NCI-H2227 (cell line): Measurements from ENCODE around the gene FKBP8.
"Not testable (repeated sequence)": the region's sequence is repeated elsewhere in the genome, so short reads cannot be mapped to it uniquely, and the experiment has no call there.

Source experiments
- DNase-seq: peaks from one replicate; lab custom pipeline; 2025; ENCODE audit not compliant: unreplicated experiment; lab: John Stamatoyannopoulos, UW

Gene FKBP8

DNA sequence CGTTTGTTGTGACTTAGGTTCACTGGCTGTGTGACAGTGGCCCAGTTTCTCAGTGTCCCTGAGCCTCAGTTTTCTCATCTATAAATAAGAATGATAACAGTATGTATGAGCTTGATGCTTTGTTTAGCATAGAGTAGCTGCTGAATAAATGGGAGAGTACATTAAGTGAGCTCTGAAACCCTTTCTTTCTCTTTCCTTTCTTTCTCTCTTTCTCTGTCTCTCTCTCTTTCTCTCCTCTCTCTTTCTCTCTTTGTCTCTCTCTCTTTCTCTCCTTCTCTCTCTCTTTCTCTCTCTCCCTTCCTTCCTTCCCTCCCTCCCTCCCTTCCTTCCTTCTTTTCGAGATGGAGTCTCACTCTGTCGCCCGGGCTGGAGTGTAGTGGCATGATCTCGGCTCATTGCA is 16.3 kb upstream of the FKBP8 start:
- DNase-seq = no peak

DNA sequence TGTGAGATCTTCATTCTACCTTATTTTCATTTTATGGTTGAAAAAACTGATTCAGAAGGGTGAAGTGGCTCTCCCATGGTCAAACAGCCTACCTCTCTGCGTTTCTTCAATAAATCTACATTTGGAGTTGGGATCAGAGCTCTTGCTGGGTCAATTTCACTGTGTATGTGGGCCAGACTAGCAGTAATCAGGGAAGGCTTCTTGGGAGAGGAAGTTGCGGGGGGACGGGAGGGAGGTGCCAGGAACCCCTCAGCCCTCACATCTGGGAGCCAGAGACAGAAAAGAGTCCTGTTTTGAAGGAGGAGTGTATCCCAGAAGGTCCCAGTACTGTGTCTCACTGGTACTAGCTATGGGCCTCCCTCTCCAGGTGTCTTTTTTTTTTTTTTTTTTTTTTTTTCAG is 15.2 kb upstream of the FKBP8 start:
- no peak for DNase-seq

DNA sequence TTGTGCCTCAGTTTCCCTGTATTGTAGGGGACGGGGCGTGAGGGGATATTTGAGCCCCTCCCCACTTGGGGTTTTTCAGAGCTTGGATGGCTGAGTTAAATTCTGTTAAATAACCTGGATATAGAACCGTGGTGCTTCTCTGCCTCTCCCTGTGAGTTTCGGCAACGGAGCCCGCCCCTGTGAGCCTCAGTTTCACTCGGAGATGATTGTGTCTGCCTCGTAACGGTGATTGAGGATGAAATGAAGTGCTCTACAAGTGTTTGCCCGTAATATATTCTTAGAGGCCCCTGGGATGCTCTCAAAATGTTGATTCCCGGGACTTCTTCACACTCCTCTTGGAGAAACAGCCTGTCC is 14.8 kb upstream of the FKBP8 start:
- no peak for DNase-seq

DNA sequence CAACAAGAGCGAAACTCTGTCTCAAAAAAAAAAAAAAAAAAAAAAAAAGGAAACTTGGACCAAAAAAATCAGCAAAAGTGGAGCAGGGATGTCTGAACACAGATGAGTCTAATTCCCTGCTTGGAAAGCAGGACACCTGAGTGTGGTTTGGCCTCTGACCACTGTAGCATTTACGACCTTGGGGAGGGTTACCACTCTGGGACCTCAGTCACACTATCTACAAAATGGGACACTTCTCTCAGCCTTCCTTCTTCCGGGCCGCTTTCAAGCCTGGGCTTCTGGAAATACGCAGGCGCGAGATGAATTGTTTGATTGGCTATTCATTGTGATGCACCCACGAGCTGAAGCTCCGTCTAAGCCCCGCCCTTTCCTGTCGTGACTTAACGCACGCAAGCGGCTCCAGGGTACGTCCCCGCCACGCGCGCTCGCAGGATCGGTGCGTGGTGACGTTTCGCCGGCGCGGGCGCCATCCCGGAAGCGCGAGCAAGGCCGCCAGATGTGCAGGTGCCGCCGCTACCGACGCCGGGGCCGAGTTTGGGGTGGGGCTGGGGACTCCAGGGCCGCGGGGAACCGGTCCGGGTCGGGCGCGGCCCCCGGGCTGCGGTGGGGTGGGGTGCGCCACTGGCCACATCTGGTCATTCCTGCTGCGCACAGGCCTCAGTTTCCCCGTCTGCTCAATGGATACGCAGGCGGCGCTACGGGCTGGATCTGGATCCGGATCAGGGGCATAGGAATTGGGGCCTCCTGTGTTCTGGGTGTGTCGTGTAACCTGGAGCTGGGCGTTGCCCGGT is 14.2 kb upstream of the FKBP8 start, which contains the start of gene KXD1:
TSS of gene KXD1 (plus strand) at position 460 of the 791 bp plus-strand sequence. CDS start 4,187 bp downstream, outside the sequence.
- peak; percentile 96 for DNase-seq

DNA sequence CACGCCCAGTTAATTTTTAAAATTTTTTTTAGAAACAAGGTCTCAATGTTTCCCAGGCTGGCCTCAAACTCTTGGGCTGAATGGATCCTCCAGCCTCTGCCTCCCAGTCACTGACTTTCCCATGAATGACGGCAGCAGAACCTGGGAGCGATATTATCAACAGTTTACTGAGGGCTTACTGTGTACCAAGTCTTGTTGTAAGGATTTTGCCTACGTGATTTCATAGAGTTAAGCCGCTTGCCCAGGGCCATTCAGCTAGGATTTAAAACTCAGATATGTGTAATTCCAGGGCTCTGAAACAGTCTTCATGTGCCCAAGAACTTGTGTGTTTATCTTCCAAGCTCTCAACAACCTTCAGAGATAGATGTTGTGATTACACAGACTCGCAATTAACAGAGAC is 8.3 kb upstream of the FKBP8 start:
- no peak for DNase-seq

DNA sequence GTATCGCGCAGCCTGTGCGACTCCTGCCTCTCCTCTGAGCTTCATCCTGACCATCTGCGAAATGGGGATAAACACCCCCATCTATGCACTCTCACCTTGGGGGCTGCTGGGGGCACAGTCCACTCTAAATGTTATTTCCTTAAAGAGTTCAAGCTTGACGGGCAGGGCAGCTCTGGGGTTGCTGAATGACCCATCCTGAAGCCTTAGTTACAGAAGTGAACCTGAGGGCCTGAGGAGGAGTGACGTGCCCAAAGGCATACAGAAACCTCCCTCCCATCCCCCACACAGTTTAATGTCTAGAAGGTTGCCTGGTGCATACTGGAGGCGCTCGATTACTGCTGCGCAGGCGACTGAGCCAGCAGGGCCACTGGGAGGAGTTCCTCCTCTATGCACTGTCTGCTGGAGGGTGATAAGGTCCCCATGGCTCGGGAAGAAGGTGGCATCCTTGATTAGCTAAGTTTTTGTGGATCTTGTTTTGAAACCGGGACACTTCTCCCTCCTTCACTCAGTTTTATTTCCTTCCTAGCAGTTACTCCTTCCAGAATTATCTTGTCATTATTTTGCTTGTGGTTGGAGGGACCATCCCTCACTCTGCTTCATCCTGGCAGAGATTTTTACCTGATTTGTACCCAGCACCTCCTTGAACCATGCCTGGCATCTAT is 572 bp upstream of the FKBP8 start:
- peak; percentile 51 for DNase-seq

DNA sequence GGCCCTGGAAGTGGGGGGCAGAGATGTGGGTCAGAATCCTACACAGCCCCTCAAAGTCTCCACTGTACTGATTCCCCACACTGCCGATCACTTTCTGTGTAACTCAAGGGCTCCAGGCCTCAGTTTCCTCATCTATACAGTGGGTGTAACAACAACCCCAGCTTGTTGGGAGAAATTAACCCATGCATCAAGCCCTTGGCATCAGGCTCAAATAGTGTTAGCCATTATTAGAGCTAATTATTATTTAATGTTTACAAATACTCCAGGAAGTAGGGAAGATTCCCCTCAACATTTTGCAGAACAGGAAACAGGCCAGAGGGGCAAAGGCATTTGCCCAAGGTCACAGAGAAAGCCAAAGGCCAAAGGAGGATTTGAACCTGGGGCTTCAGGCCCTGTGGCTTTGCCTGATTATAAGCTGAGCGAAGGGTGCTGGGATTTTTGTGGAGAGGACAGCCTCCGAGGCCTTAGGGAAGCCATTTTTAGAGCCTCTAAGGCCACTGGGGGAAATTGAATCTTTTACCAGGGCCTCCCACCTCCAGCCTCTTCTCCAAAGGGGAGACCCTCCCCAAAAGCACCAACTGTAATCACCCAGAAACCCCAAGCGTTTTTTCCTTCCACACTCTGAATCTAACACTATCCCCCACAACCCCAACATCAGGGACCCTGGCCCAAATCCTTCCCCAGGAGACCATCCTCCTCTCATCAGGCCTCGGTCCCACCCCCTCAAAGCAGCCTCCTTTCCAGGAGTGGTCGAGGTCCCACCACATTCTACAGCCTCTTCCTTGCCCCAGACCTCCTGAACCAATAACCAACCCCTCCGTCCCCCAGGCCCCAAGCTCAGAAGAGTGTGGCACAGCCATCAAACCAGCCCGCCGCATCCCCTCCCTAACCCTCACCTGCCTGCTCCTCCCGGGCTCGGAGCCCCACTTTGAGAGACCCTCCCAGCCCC is 1.1 kb downstream of the FKBP8 start:
- DNase-seq = no peak

DNA sequence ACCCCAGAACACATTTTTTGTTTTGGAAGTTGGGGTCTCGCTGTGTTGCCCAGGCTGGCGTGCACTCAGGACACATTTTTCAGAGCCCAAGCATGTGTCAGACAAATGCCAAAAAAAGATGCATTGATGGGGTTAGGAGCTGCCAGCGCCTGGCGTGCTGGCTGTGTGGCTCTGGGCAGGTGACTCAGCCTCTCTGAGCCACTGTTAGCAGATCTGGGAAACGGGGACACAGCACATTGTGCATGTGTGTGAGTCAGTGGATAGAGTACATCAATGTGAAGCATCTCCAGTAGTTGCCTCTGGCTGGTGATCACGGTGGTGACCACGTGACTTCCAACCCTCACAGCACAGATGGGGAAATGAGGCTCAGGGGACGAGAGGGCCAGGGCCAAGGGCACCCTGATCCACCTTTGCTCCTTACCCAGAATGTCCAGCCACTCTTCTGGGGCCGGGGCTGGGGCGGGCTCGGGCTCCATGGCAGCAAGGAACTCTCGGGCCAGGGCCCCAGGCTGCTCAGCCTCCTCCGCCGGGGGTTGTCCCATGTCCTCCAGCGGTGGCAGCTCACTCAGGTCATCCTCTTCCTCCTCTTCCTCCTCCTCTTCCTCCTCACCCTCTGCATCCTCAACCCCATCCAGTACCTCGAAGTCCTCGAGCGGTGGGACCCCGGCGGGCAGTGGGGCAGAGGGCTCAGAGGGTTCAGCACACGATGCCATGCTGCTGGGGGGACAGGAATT is 1.9 kb downstream of the FKBP8 start:
- no peak for DNase-seq

DNA sequence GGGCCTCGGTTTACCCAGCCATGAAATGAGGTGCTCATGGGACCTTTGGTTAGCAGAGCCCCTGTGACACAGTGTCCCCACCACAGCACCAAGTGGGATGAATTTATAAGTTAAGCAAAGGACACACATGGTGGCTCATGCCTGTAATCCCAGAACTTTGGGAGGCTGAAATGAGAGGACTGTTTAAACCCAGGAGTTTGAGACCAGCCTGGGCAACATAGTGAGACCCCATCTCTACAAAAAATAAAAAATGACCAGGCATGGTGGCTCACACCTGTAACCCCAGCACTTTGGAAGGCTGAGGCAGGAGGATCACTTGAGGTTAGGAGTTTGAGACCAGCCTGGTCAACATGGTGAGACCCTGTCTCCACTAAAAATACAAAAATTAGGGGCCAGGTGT is 3.2 kb downstream of the FKBP8 start:
- not testable (repeated sequence) for DNase-seq

DNA sequence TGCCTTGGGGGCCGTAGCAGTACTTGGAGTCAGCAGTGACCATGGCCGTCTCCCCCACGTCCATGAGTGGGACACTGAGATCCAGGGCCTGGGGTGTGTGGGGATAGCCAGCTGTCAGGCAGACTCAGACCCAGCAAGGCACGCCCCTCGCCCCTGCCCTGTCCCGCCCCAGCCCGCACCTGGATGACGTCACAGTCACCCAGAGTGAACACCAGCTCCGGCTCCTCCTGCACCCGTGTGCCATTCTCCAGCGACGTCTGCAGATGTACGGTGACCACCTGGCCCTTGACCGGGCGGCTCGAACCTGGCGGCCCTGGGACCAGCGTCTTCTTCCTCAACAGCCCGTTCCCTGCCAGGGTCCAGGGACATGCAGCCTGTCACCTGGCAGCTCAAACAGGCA is 4.0 kb downstream of the FKBP8 start:
- no peak for DNase-seq

DNA sequence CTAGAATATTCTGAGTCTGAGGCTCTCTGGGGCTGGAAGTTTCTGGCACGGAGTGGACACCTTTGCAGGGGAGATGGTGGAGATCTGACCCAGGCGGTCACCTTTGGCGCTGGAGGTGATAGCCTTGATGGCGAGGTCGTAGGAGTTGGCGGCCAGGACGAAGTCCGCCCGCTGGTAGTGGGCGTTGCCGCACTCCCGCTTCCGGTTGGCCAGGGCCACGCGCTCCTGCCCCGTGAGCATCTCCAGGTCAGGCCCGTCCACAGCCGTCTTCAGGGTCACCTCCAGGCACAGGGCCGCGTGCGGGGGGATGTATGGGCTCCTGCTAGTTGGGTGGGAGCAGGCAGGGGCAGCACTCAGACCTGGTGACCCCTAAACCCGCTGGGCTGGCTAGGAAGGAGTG is 5.3 kb downstream of the FKBP8 start:
- DNase-seq = no peak

DNA sequence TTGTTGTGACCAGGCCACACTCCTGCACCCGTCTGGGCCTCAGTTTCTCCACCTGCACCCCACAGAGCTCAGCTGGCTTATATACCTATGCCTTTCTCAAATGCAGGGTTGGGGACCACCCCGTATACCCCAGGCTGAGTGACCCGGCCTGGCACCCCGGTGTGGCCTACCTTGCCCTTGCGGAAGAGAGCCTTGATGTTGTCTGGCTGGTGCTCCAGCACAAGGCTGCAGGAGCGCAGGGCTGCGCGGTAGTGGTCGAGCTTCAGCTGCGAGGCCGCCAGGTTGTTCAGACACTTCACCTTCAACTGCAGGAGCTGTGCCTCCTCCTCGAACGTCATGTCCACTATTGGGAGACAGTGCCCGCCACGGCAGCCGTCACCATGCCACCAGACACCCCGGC is 5.9 kb downstream of the FKBP8 start:
- DNase-seq = no peak

DNA sequence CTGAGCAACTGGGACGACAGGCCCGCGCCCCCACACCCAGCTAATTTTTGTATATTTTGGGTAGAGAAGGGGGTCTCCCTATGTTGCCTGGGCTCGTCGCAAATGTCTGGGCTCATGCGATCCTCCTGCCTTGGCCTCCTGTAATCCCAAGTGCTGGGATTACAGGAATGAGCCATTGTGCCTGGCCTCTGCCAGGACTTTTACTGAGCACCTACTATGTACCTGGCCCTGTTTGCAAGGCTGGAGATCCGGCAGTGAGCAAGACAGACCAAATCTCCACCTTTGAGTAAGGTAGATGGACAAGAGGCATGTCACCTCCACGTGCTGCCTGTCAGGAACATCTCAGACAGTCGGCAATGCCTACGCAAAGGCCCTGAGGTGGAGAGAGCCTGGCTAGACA is 6.9 kb downstream of the FKBP8 start:
- no peak for DNase-seq

DNA sequence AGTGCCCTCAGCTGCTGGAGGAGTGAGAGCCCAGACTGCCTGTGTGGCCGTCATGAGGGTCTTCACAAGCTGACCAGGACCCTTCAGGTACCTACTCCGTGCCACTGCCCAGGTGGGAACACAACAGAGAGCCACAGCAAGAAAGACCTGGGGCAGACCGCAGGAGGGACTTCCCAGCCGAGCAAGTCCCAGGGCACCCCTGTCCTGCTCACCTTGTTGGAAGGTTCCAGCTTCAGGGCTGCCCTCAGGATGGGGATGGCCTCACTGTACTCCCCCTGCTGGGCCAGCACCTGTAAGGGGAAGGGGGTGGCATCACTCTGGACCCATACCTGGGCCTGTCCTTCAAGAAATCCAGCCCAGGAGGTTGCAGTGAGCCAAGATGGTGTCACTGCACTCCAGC is 10.3 kb downstream of the FKBP8 start:
- DNase-seq = no peak

DNA sequence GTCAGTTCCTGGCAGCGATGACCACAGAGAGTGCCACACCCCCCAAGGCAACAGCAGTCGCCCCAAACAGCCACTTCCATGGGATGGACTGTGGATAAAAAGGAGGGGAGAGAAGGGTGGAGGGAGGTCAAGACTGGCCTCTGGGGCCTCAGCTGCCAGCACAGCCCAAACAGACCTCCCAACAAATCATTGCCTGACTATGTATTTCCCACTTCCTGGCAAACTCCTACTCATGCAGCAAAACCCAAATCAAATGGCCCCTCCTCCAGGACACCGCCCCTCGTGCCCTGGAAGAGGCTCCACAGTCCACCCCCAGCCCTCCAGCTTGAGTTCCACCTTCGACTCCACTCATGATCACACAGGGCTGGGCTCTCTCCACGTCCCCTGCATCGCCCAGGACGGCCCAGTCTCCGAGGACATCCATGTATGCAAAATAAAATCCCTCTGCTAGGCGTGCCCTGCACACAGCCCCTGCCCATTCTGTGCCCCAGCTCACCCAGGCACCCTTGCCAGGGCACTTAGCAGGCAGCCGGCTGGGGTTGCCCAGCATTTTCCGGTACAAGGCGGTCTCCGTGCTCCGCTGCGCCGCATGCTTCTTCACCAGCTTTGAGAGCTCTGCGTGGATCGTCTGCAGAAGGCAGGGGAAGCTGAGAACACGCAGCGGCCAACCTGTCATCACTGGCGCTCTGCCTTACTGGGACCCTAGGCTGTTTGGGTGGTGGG is 11.0 kb downstream of the FKBP8 start:
- DNase-seq = no peak

DNA sequence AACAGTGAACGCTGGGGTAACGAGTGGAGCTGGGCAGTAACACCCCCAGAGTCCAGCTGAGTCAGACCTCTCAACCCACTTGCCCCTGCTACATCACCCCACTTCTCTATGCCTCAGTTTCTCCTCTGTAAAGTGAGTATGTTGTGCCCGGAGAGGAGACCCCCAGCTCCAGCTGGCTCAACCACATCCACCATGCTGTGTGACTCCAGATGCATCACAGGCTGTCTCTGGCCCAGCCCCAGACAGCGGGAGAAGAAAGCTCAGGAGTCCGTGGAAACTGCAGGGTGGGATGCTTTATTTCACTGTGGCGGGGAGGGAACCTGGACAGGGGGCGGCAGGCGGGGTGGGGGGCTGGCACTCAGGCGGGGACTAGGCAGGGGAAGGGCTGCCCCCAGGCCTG is 11.9 kb downstream of the FKBP8 start:
- no peak for DNase-seq

DNA sequence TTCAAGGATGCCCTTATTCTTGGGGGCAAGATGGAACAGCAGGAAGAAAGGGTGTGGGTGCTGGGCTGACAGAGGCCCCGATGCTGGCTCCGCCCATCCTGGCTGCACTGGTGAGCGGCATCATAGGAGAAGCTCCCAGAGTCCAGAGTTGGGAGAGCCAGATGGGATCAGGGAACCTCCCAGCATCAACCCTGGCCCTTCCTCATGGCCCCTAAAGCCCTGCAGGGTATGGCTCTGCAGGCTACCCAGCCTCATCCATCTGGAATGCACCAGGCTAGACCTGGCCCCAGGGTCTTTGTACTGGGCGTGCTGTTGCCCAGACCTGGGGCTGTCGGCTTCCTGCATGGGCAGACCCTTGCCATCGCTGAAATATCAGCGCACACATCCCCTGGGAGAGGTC is 13.6 kb downstream of the FKBP8 start:
- no peak for DNase-seq

DNA sequence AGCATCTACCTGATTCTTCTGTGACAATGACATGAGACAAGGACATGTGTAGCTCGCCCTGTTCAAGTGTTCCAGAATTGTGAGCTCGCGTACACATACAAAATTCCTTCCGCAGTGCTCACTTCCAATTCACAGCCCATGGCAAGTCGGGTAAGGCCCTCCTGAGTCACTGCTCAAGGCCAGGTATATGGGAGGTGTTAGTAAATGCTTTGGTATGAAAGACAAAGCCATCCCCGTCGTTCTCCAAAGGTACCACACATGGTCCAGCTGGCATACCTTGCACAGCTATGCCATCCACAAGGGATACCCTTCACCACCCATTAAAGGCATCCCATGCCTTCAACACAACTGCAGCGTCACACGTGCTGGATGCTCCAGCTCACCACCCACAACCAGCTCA is 17.1 kb downstream of the FKBP8 start:
- no peak for DNase-seq

DNA sequence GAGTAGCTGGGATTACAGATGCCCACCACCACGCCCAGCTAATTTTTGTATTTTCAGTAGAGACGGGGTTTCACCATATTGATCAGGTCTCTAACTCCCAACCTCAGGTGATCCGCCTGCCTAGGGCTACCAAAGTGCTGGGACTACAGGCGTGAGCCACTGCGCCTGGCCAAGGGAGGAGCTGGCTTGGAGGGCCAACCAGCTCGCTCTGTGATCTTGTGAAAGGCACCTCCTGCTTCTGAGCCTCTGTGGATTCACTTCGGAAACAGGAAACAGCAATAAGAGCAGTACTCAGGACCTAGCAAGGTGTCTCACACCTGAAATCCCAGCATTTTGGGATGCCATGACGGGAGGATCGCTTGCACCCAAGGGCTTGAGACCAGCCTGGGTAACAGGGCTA is 19.5 kb downstream of the FKBP8 start:
- no peak for DNase-seq

DNA sequence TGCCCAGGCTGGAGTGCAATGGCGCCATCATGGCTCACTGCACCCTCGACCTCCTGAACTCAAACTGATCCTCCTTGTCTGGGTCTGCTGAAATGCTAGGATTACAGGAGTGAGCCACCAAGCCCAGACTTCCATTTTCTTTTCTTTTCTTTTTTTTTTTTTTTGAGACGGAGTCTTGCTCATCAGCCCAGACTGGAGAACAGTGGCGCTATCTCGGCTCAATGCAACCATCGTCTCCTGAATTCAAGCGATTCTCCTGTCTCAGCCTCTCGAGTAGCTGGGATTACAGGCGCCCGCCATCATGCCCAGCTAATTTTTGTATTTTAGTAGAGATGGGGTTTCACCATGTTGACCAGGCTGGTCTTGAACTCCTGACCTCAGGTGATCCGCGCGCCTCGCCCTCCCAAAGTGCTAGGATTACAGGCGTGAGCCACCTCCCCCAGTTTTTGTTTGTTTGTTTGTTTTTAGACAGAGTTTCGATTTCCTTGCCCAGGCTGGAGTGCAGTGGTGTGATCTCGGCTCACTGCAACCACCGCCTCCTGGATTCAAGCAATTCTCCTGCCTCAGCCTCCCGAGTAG is 20.4 kb downstream of the FKBP8 start:
- DNase-seq = not testable (repeated sequence)
